Calu3 (cell line): ENCODE results near the gene HAGHL. TPM values are rescaled to one million over a fixed set of nuclear protein-coding genes. Genes with fewer than 3 reads are reported as not detected.

ENCODE experiments used
- BruUV-seq: library from RNA; stranded (reverse); fragments of 400-500 nt; replicated peaks from 2 replicates; lab custom pipeline; 2021; lab: Mats Ljungman, UMichigan
- CTCF ChIA-PET: fragments of 300-600 bp; sonication (Branson Sonifier 250); formaldehyde crosslinking; loops from one replicate; lab custom pipeline; 2022; ENCODE audit warnings: antibody characterized with exemption; lab: Charles Lee
- DNase-seq: peaks from one replicate; pipeline ENCODE4 v3.0.0; 2022
- H3K27ac Mint-ChIP-seq: one replicate; pipeline ENCODE4 v1.8.0; 2022; ENCODE audit warnings: mixed read lengths; ENCODE audit not compliant: unreplicated experiment
- H3K27me3 Mint-ChIP-seq: one replicate; pipeline ENCODE4 v1.8.0; 2022; ENCODE audit warnings: mixed read lengths; ENCODE audit not compliant: unreplicated experiment
- H3K36me3 Mint-ChIP-seq: one replicate; pipeline ENCODE4 v1.8.0; 2022; ENCODE audit warnings: mild to moderate bottlenecking, moderate library complexity, mixed read lengths; ENCODE audit not compliant: insufficient read depth, unreplicated experiment
- H3K4me1 Mint-ChIP-seq: one replicate; pipeline ENCODE4 v1.8.0; 2022; ENCODE audit warnings: mild to moderate bottlenecking, low read depth, mixed read lengths; ENCODE audit not compliant: unreplicated experiment
- H3K4me3 Mint-ChIP-seq: one replicate; pipeline ENCODE4 v1.8.0; 2022; ENCODE audit warnings: mild to moderate bottlenecking, low read depth, moderate library complexity, mixed read lengths; ENCODE audit not compliant: unreplicated experiment
- H3K9me3 Mint-ChIP-seq: one replicate; pipeline ENCODE4 v1.8.0; 2022; ENCODE audit warnings: low read depth, mixed read lengths; ENCODE audit not compliant: unreplicated experiment
- CTCF ChIP-seq: fragments of 200-600 bp; IDR thresholded peaks from one replicate; pipeline ENCODE4 v1.8.0; 2022; ENCODE audit warnings: antibody characterized with exemption; ENCODE audit not compliant: unreplicated experiment
- intact Hi-C: fragments of 100-400 bp; cut with micrococcal nuclease; formaldehyde crosslinking; loops from one replicate; pipeline ENCODE4 v1.10.0; 2022; ENCODE audit not compliant: unreplicated experiment
- microRNA-seq: library from miRNA; unstranded; fragments of <30 nt; microRNA quantifications from one replicate; pipeline ENCODE4 v1.2.0, GENCODE V29; 2022
- total RNA-seq: library from RNA; stranded (reverse); gene quantifications from 2 replicates; pipeline ENCODE4 v1.2.3, GENCODE V29; 2022

Gene HAGHL
- total RNA-seq, 1 experiment from 2014 or later: 11.7 TPM

GRCh38 chr16:777826-778225 lies 50.9 kb downstream of the HAGHL start:
- CTCF ChIA-PET: no interaction called here
- DNase-seq: no peak
- Mint-ChIP-seq H3K4me3 (no peak overlapping the region), H3K4me1 (peaks cover 8% of the 10 kb centered on the region), H3K27ac (no peak overlapping the region), H3K36me3 (peaks cover 5% of the 10 kb centered on the region), H3K27me3 (peaks cover 28% of the 10 kb centered on the region), H3K9me3 (no peaks in the 10 kb centered on the region)
- BruUV-seq: no TSS peak
- intact Hi-C loops: no loop called here
- TF ChIP-seq CTCF: no peak

GRCh38 chr16:778447-778846 lies 51.5 kb downstream of the HAGHL start:
- Mint-ChIP-seq H3K27ac (no peak overlapping the region), H3K36me3 (peaks cover 10% of the 10 kb centered on the region), H3K4me3 (no peak overlapping the region), H3K4me1 (peaks cover 8% of the 10 kb centered on the region), H3K27me3 (peaks cover 27% of the 10 kb centered on the region), H3K9me3 (no peaks in the 10 kb centered on the region)
- DNase-seq: no peak
- no peak for TF ChIP-seq CTCF
- intact Hi-C loops: no loop called here
- CTCF ChIA-PET: no interaction called here
- no TSS peak for BruUV-seq

- CTCF ChIA-PET: no interaction called here
- no TSS peak for BruUV-seq
- H3K36me3 Mint-ChIP-seq: peaks cover 13% of the 10 kb centered on the region
- H3K4me3 Mint-ChIP-seq: no peak overlapping the region
- no peak overlapping the region for H3K27ac Mint-ChIP-seq
- DNase-seq: no peak
- intact Hi-C loops: no loop called here
- H3K9me3 Mint-ChIP-seq: no peaks in the 10 kb centered on the region
- no peak for TF ChIP-seq CTCF
- H3K4me1 Mint-ChIP-seq: peaks cover 8% of the 10 kb centered on the region
- H3K27me3 Mint-ChIP-seq: peaks cover 21% of the 10 kb centered on the region
Measured at GRCh38 chr16:778909-779527, 52.1 kb downstream of the HAGHL start.

Small RNA genes within 50 kb of the gene (microRNA-seq; reads per million reads assigned to microRNA genes)
- gene MIR662: not detected

Other genes with a start within 250 kb of the HAGHL start
- gene CAPN15, start 199.4 kb upstream of the HAGHL start, total RNA-seq: 108 and 120 TPM in 2 replicates
- gene PRR35, start 166.7 kb upstream of the HAGHL start, total RNA-seq: not detected in 2 replicates
- gene NHLRC4, start 160.1 kb upstream of the HAGHL start, total RNA-seq: not detected in 2 replicates
- gene PIGQ, start 157.1 kb upstream of the HAGHL start, total RNA-seq: 101 and 106 TPM in 2 replicates
- gene RAB40C, start 137.0 kb upstream of the HAGHL start, total RNA-seq: 35.6 and 36.5 TPM in 2 replicates
- 0.66 and 0.90 TPM in 2 replicates for gene WFIKKN1, start 96.1 kb upstream of the HAGHL start, total RNA-seq
- 117 and 121 TPM in 2 replicates for gene METTL26, start 90.8 kb upstream of the HAGHL start, total RNA-seq
- gene MCRIP2, start 85.3 kb upstream of the HAGHL start, total RNA-seq: 56.3 and 60.7 TPM in 2 replicates
- gene WDR90, start 77.7 kb upstream of the HAGHL start, total RNA-seq: 142 and 162 TPM in 2 replicates
- 154 and 163 TPM in 2 replicates for gene RHOT2, start 59.0 kb upstream of the HAGHL start, total RNA-seq
- 2.4 and 2.6 TPM in 2 replicates for gene RHBDL1, start 51.4 kb upstream of the HAGHL start, total RNA-seq
- 102 and 114 TPM in 2 replicates for gene STUB1, start 46.7 kb upstream of the HAGHL start, total RNA-seq
- gene JMJD8, start 42.8 kb upstream of the HAGHL start, total RNA-seq: 88.3 and 90.5 TPM in 2 replicates
- gene WDR24, start 36.7 kb upstream of the HAGHL start, total RNA-seq: 18.6 and 22.5 TPM in 2 replicates
- 1.3 and 4.6 TPM in 2 replicates for gene FBXL16, start 21.3 kb upstream of the HAGHL start, total RNA-seq
- 51.7 and 61.5 TPM in 2 replicates for gene METRN, start 12.0 kb upstream of the HAGHL start, total RNA-seq
- 49.6 and 57.2 TPM in 2 replicates for gene ANTKMT, start 6.0 kb upstream of the HAGHL start, total RNA-seq
- gene CCDC78, start 663 bp upstream of the HAGHL start, total RNA-seq: 10.0 and 12.5 TPM in 2 replicates
- 51.9 and 58.4 TPM in 2 replicates for gene CIAO3, start 13.9 kb downstream of the HAGHL start, total RNA-seq
- 3.4 and 8.9 TPM in 2 replicates for gene MSLN, start 33.6 kb downstream of the HAGHL start, total RNA-seq
- 47.5 and 51.1 TPM in 2 replicates for gene RPUSD1, start 61.3 kb downstream of the HAGHL start, total RNA-seq
- 154 and 173 TPM in 2 replicates for gene CHTF18, start 61.5 kb downstream of the HAGHL start, total RNA-seq
- not detected in 2 replicates for gene GNG13, start 73.6 kb downstream of the HAGHL start, total RNA-seq
- 31.9 and 34.6 TPM in 2 replicates for gene LMF1, start 243.9 kb downstream of the HAGHL start, total RNA-seq